Renal cortical epithelial cell (primary cell): ENCODE measurements around the gene CNTN5. TPM values are rescaled to one million over a fixed set of nuclear protein-coding genes. Genes with fewer than 3 reads are reported as not detected.
"Not testable (repeated sequence)": the region's sequence is repeated elsewhere in the genome, so short reads cannot be mapped to it uniquely, and the experiment has no call there.

Experiments used
- DNase-seq: peaks from one replicate; pipeline ENCODE4 v3.0.0-alpha.2; 2011; ENCODE audit warnings: low read depth
- total RNA-seq: library from RNA; depleted of rRNA; stranded (reverse); fragments of >200 nt; gene quantifications from 2 replicates; pipeline ENCODE4 v1.2.3, GENCODE V29; 2014

CNTN5 gene
- total RNA-seq, 1 donor from 2014 or later, result 0.10 TPM

GRCh38 chr11:99742501-99742900 lies 721.8 kb downstream of the CNTN5 start:
- no peak for DNase-seq

GRCh38 chr11:99759787-99760186 lies 739.0 kb downstream of the CNTN5 start:
- no peak for DNase-seq

GRCh38 chr11:99766811-99767210 lies 746.1 kb downstream of the CNTN5 start:
- no peak for DNase-seq

- DNase-seq, result peak; percentile 55
Observed at GRCh38 chr11:99773646-99774045, 752.9 kb downstream of the CNTN5 start.

- DNase-seq, result no peak
Observed at GRCh38 chr11:99781074-99781473, 760.3 kb downstream of the CNTN5 start.

- no peak for DNase-seq
Observed at GRCh38 chr11:99791354-99791753, 770.6 kb downstream of the CNTN5 start.

- DNase-seq, result no peak
Observed at GRCh38 chr11:99795999-99796398, 775.2 kb downstream of the CNTN5 start.

GRCh38 chr11:99803501-99803900 lies 782.8 kb downstream of the CNTN5 start:
- DNase-seq, result no peak

- DNase-seq, result no peak
Observed at GRCh38 chr11:99812516-99812915, 791.8 kb downstream of the CNTN5 start.

- DNase-seq, result no peak
Observed at GRCh38 chr11:99814021-99814420, 793.3 kb downstream of the CNTN5 start.

GRCh38 chr11:99814738-99815137 lies 794.0 kb downstream of the CNTN5 start:
- no peak for DNase-seq

GRCh38 chr11:99818991-99819390 lies 798.2 kb downstream of the CNTN5 start:
- no peak for DNase-seq

GRCh38 chr11:99822846-99823565 lies 802.3 kb downstream of the CNTN5 start:
- peak; percentile 7 for DNase-seq

- not testable (repeated sequence) for DNase-seq
Observed at GRCh38 chr11:99836739-99837138, 816.0 kb downstream of the CNTN5 start.

GRCh38 chr11:99841885-99842284 lies 821.1 kb downstream of the CNTN5 start:
- no peak for DNase-seq

- peak; percentile 18 for DNase-seq
Observed at GRCh38 chr11:99865951-99866350, 845.2 kb downstream of the CNTN5 start.

GRCh38 chr11:99881610-99882009 lies 860.9 kb downstream of the CNTN5 start:
- no peak for DNase-seq

- DNase-seq, result no peak
Observed at GRCh38 chr11:99884750-99885149, 864.0 kb downstream of the CNTN5 start.

GRCh38 chr11:99887481-99887880 lies 866.7 kb downstream of the CNTN5 start:
- no peak for DNase-seq

- DNase-seq, result no peak
Observed at GRCh38 chr11:99893811-99894210, 873.1 kb downstream of the CNTN5 start.

GRCh38 chr11:99901175-99901574 lies 880.4 kb downstream of the CNTN5 start:
- DNase-seq, result no peak

- DNase-seq, result no peak
Observed at GRCh38 chr11:99911116-99911515, 890.4 kb downstream of the CNTN5 start.

- no peak for DNase-seq
Observed at GRCh38 chr11:99916078-99916477, 895.3 kb downstream of the CNTN5 start.

GRCh38 chr11:99918761-99919160 lies 898.0 kb downstream of the CNTN5 start:
- DNase-seq, result no peak
